CD4-positive, alpha-beta T cell treated with Interferon alpha-2 for 1 hour (primary cell): ENCODE data around the gene DENND1A.

Experiments used
- DNase-seq, 2 donors: peaks; one replicate each; pipeline ENCODE4 v3.0.0-alpha.2; 2020 to 2022

Gene DENND1A

DNA sequence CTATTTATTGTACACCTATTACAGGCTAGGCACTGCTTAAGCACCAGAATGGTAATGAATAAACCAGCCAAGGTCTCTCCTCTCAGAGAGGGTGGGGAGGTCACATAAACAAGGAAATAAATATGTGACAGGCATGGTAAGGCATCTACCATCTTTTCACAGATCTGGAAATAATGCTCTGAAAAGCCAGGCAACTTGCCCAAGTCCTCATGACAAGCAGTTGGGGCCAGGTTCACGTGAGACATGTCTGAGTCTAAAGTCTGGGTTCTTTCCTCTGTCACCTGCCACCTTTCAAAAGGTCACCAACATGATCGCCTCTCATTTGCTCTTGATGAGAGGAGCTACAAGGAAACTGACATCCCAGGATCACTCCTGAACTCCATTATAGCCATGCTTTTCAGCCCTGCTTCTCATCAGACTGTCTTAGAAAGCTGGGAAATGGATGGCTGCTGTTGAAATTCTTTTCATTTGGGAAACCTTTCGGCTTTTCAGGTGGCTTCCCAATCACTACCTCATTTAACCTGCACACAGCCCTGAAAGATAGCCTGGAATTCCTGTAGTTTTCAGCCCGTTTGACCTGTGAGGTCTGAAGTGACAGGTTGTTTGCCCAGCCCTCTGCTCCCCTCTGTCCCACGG is 450.8 kb downstream of the DENND1A start:
- DNase-seq, result no peak

GRCh38 chr9:123478160-123478559 is 451.8 kb downstream of the DENND1A start:
- no peak for DNase-seq

DNA sequence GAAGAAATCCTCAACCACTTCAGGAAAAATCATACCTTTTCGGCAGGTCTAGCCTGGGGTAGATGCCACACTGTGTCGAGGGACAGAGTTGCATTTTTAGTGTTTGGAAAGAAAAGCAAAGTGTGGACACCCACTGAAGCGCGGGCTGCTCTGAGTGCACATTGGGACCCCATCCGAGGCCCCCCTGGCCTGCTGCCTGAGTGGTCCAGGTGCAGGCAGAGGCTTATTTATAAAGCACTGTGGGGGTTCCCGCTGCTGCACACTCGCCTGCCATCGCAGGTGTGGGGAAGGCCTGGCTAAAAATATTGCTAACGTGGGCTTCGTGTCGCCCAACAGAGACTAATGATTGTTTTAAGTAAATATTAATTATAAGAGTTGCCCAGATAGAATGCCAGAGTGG is 454.5 kb downstream of the DENND1A start:
- DNase-seq, result no peak

- no peak for DNase-seq
These were observed 456.9 kb downstream of the DENND1A start for GRCh38 chr9:123472862-123473614.

GRCh38 chr9:123471843-123472570 is 457.9 kb downstream of the DENND1A start:
- no peak for DNase-seq

GRCh38 chr9:123470991-123471770 is 458.7 kb downstream of the DENND1A start:
- no peak for DNase-seq

GRCh38 chr9:123470121-123470782 is 459.7 kb downstream of the DENND1A start:
- no peak for DNase-seq

DNA sequence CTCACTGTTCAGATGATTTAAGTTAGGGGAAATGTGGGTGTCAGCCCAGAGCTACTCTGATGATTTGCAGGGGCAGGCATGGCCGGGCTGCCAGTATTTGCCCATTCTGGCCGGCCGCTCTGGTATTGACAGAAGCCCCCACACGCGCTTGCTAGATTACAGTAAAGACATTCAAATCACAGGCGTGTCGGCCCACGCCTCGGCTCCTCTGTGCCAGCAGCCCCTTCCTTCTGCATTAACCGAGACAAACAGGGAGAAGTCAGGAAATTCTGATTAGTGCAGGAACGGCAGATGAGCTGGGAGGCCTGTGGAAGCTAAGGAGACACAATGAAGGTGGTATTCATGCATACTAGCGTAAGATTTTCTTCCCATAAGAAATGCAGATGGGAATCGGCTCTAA is 460.6 kb downstream of the DENND1A start:
- DNase-seq, result no peak

DNA sequence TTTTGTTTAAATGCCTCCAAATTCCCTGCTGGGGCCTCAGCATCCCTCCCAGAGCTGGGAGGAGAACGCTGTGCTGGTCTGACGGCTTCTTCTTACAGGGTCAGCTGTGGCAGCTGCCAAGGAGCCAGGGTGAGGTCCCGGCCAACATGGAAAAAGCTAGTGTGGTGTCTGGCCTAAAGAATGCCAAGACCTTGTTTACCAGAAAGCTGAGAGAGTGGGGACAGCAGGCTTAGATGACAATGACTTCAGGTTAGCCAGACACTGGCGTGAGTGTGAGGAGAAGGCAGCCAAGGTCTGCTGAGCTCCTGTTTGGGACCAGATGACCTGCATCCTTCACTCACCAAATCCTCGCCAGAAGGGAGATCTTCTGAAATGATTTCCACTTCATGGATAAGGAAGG is 461.4 kb downstream of the DENND1A start:
- DNase-seq, result no peak

DNA sequence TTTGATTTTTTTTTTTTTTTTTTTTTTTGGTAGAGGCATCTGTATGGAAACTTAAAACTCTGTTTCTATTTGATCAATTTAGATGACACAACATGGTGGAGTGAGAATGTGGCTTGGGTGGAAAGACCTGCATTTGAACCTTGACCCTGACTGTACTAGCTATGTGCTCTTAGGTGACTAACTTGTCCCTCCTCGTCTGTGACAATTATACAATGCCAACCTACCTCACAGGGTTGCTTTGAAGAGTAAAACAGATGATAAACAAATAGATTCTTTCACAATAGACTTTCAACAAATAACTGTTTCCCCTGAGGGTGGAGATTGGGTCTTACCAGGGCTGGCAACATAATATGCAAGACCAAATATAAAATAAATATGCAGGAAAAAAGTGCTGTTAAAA is 464.6 kb downstream of the DENND1A start:
- DNase-seq, result no peak

- no peak for DNase-seq
These were observed 469.8 kb downstream of the DENND1A start for GRCh38 chr9:123460091-123460490.

DNA sequence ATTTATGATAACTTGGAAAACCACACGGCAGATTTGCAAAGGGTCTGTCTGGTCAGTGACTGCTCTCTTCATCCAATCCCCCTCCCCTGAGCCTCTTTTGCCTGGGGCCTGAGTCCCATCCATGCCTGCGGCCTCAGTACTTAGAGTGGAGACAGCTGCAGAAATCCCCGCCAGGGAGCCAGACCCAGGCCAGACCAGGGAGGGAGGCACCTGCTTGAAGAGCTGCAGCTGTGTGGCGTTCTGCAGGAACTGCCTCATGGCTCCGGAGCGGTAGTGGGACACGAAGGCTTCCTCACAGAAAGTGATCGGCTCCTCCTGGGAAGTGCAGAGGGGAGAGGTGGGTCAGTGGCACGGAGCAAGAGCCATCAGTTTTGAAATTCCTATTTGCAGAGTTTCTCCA is 472.3 kb downstream of the DENND1A start:
- no peak for DNase-seq

DNA sequence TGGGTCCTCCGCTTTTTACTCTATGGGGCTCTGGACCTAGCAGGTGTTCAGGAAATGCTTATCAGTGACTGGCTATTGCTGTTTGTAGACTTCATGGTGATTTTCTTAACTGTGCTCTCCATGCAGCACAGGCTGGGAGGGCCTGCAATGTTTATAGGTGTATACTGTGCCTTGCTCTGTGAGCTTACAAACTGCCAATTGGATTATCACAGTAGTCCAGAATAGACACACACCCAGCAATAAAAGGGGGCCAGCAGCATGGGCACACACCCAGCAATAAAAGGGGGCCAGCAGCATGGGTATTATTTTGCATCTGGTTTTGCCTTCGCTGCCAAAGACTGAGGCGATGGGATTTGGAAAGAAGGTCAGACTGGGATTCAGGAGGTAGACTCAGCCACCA is 473.9 kb downstream of the DENND1A start:
- no peak for DNase-seq

DNA sequence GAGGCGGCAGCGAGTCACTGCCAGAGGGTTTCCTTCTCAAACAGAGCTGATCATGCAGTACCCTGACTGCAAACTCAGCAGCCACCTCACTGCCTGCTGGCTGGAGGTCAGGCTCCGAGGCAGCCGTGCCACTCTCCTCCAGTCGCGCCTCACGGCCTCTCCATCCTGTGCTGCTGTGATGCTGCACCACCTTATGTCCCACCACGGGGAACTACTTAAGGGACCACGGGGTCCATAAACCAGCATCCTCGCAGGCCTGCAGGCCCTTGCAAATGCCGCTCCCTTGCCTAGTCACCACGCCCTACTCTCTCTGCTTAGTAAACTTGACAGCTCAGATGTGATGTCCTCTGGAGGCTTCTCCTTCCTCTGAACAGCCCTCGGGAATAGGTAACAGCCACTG is 474.7 kb downstream of the DENND1A start:
- no peak for DNase-seq

GRCh38 chr9:123454361-123454760 is 475.6 kb downstream of the DENND1A start:
- no peak for DNase-seq

DNA sequence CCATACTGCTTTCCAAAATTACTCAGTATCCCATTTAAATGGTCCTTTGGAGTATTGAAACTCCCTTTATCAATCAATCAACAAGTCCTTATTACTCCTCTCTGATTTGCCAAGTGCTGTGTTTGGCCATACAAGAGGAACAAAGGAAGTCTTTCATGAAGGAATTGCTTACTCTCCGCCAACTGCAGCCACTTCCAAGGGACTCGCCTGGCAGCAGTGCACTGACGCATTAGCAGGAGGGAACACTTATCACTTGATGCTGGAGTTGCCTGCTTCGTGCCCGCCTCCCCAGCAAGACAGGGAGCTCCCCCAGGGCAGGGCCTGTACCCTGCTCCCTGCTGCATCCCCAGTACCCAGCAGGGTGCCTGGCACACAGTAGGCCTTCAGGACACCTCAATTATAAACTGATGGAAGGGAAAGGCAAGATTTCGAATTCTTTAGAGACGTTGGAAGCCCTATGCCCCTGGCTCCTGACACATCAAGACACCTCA is 476.1 kb downstream of the DENND1A start:
- no peak for DNase-seq

DNA sequence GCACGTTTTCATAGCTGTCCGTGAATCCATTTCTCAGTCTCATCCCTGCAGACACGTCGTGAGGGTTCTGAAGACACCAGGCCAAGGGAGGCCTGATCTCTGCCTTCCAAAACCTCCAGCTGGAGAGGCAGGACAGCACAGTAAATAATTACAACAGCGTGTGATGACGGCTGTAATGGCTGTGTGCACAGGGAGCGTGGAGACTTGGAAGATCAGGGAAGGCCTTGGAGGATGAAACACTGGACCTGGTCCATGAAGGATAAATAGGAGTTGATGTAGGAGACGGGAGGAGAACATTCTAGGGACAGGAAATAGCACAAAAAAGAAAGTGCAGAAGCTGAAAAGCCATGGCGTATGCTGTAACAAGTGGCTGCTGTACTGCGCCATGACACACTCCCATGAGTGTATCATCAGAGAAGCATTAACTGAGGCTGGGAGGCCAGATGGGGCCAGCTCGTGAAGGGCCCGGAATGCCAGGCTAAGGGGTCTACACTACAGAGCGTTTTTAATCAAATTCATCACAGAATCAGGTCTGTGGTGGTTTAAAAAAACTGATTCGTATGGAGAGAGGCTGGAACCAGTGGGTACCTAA is 476.8 kb downstream of the DENND1A start:
- DNase-seq, result no peak

DNA sequence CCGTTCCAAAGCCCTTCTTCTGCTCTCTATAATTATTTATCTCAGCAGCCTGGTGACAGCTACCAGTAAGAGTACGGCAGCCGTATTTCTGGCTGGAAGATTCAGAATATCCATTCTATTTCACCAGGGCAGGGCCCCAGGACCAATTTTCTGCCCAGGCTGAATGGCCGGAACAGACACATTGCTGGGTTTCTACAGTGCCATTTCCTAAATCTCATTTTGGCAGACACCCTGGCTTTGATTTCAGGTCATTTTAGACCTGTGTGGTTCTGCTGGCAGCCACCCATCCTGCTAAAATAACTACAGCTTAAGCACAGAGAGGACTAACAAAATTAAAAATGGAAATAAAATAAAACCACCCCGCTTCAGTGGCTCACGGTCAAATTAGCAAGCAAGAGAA is 478.9 kb downstream of the DENND1A start:
- no peak for DNase-seq

GRCh38 chr9:123450098-123450770 is 479.7 kb downstream of the DENND1A start:
- DNase-seq, result no peak

- no peak for DNase-seq
These were observed 481.8 kb downstream of the DENND1A start for GRCh38 chr9:123447934-123448646.
